ENCODE data around the gene P3H2.

- no peak for TF ChIP-seq EZH2 (IDR thresholded peaks at IDR 0.05; ENCODE audit: low read depth)
- TF ChIP-seq, protein P1, sequence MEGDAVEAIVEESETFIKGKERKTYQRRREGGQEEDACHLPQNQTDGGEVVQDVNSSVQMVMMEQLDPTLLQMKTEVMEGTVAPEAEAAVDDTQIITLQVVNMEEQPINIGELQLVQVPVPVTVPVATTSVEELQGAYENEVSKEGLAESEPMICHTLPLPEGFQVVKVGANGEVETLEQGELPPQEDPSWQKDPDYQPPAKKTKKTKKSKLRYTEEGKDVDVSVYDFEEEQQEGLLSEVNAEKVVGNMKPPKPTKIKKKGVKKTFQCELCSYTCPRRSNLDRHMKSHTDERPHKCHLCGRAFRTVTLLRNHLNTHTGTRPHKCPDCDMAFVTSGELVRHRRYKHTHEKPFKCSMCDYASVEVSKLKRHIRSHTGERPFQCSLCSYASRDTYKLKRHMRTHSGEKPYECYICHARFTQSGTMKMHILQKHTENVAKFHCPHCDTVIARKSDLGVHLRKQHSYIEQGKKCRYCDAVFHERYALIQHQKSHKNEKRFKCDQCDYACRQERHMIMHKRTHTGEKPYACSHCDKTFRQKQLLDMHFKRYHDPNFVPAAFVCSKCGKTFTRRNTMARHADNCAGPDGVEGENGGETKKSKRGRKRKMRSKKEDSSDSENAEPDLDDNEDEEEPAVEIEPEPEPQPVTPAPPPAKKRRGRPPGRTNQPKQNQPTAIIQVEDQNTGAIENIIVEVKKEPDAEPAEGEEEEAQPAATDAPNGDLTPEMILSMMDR (conservative IDR thresholded peaks at IDR 0.05), result no peak
Observed at GRCh38 chr3:190005343-190006113, 115.2 kb downstream of the P3H2 start.
